Keratinocyte (primary cell): ENCODE measurements around the gene DACT2. TPM values are rescaled to one million over a fixed set of nuclear protein-coding genes. Genes with fewer than 3 reads are reported as not detected.

ENCODE experiments used
- DNase-seq: peaks from one replicate; pipeline ENCODE4 v3.0.0-alpha.2; 2011; ENCODE audit warnings: low read depth, missing footprints, low spot score
- FAIRE-seq: peaks from 2 replicates; lab custom pipeline; 2011; peaks lifted over from hg19 to GRCh38; lab: Jason Lieb, UNC
- H2AFZ ChIP-seq: 2 replicates; pipeline ENCODE4 v1.6.0; 2012; ENCODE audit warnings: low read length, control low read depth, inconsistent platforms; ENCODE audit not compliant: control insufficient read depth
- H3K27ac ChIP-seq: 2 replicates; pipeline ENCODE4 v1.5.1; 2011; ENCODE audit warnings: low read length; ENCODE audit not compliant: control insufficient read depth, insufficient read depth
- H3K27me3 ChIP-seq: 3 replicates; pipeline ENCODE4 v1.6.0; 2011; ENCODE audit warnings: low read length; ENCODE audit not compliant: control insufficient read depth, insufficient read depth; ENCODE audit errors: extremely low read depth
- H3K36me3 ChIP-seq, 2 experiments: 2 replicates in 1 of 2; 3 replicates in 1 of 2; pipeline ENCODE4 v1.5.1; 2011; ENCODE audit warnings: low read length in 2 of 2, mild to moderate bottlenecking in 1 of 2; ENCODE audit not compliant: control insufficient read depth in 2 of 2, insufficient read depth in 2 of 2; ENCODE audit errors: extremely low read depth in 1 of 2
- H3K4me1 ChIP-seq: 3 replicates; pipeline ENCODE4 v1.5.1; 2011; ENCODE audit warnings: low read length; ENCODE audit not compliant: control insufficient read depth, insufficient read depth; ENCODE audit errors: extremely low read depth
- H3K4me2 ChIP-seq: 3 replicates; pipeline ENCODE4 v1.6.0; 2011; ENCODE audit warnings: low read depth, low read length; ENCODE audit not compliant: control insufficient read depth, insufficient read depth; ENCODE audit errors: extremely low read depth
- H3K4me3 ChIP-seq, 3 experiments: fragments of 200-600 bp in 1 of 3; sonication (generic) in 1 of 3; 2 replicates in 2 of 3; 3 replicates in 1 of 3; pipeline ENCODE4 v1.5.1; 2011 to 2016; ENCODE audit warnings: low read length in 3 of 3, mild to moderate bottlenecking in 3 of 3, control low read depth in 2 of 3, inconsistent platforms in 1 of 3, low read depth in 1 of 3, mixed read lengths in 1 of 3, mixed run types in 1 of 3, moderate library complexity in 1 of 3; ENCODE audit not compliant: control insufficient read depth in 2 of 3, insufficient read depth in 2 of 3; ENCODE audit errors: extremely low read depth in 1 of 3
- H3K79me2 ChIP-seq: 2 replicates; pipeline ENCODE4 v1.6.0; 2012; ENCODE audit warnings: low read length; ENCODE audit not compliant: control insufficient read depth, insufficient read depth
- H3K9ac ChIP-seq: 3 replicates; pipeline ENCODE4 v1.6.0; 2011; ENCODE audit warnings: low read length; ENCODE audit not compliant: control insufficient read depth, insufficient read depth; ENCODE audit errors: extremely low read depth
- H3K9me1 ChIP-seq: 3 replicates; pipeline ENCODE4 v1.6.0; 2011; ENCODE audit warnings: low read length; ENCODE audit not compliant: control insufficient read depth, insufficient read depth; ENCODE audit errors: extremely low read depth
- H3K9me3 ChIP-seq: 2 replicates; pipeline ENCODE4 v1.5.1; 2012; ENCODE audit warnings: low read depth, low read length; ENCODE audit not compliant: control insufficient read depth
- H4K20me1 ChIP-seq: 3 replicates; pipeline ENCODE4 v1.6.0; 2011; ENCODE audit warnings: low read length; ENCODE audit not compliant: control insufficient read depth, insufficient read depth; ENCODE audit errors: extremely low read depth
- CTCF ChIP-seq, 3 experiments: IDR thresholded peaks in 1 of 3; conservative IDR thresholded peaks in 1 of 3; optimal IDR thresholded peaks in 1 of 3; 2 replicates in 2 of 3; 3 replicates in 1 of 3; pipeline versions ENCODE3 to v1.5.1; 2011; ENCODE audit warnings: low read length in 3 of 3, mild to moderate bottlenecking in 3 of 3, moderate library complexity in 2 of 3, control low read depth in 1 of 3, inconsistent platforms in 1 of 3; ENCODE audit not compliant: insufficient read depth in 2 of 3; ENCODE audit errors: extremely low read depth in 1 of 3
- EZH2 ChIP-seq: IDR thresholded peaks from one replicate; pipeline ENCODE4 v1.6.1; 2012; ENCODE audit warnings: inconsistent platforms, mild to moderate bottlenecking, low read length, moderate library complexity
- dilution Hi-C: fragments of 300-500 bp; cut with MboI; formaldehyde crosslinking; loops from one replicate; pipeline ENCODE4 v1.7.0; 2020; ENCODE audit warnings: low sequenced_read_pairs; ENCODE audit not compliant: extremely low pct_ligation_motif_present
- polyA plus RNA-seq, 5 experiments: library from polyadenylated mRNA; depleted of rRNA in 3 of 5; stranded (reverse) in 3 of 5; stranded (forward) in 1 of 5; unstranded in 1 of 5; fragments of >200 nt; gene quantifications; 1 replicate in 1 of 5; 2 replicates in 3 of 5; 3 replicates in 1 of 5; pipeline versions ENCODE4 v1.2.1 to v1.2.3, GENCODE V29; 2011 to 2012; ENCODE audit warnings: missing spikeins in 2 of 5, low read depth in 1 of 5, low replicate concordance in 1 of 5

The DACT2 gene
- polyA plus RNA-seq, 1 donor (not counting 4 experiments of a cell fraction or from before 2014, with no cell fraction given): 0.09 TPM

- Histone ChIP-seq H4K20me1 (no peaks in the 10 kb centered on the region), H3K4me3 (no peak overlapping the region), H3K9me3 (no peaks in the 10 kb centered on the region), H3K4me1 (peaks cover 4% of the 10 kb centered on the region), H3K27me3 (no peaks in the 10 kb centered on the region), H3K9me1 (no peaks in the 10 kb centered on the region), H2AFZ (no peak overlapping the region), H3K27ac (no peak overlapping the region), H3K4me2 (no peak overlapping the region), H3K9ac (no peak overlapping the region), H3K79me2 (no peaks in the 10 kb centered on the region), H3K36me3 (no peaks in the 10 kb centered on the region)
- FAIRE-seq: peak; percentile 53
- DNase-seq: no peak
- dilution Hi-C loops: no loop called here
- no peak for TF ChIP-seq CTCF (optimal IDR thresholded peaks at IDR 0.05 in 1 of 3, IDR thresholded peaks at IDR 0.05 in 1 of 3, conservative IDR thresholded peaks at IDR 0.05 in 1 of 3; ENCODE audit: extremely low read depth in 1 of 3, insufficient read depth in 2 of 3, low read length in 3 of 3)
- TF ChIP-seq EZH2: no peak
These were observed 53.5 kb downstream of the DACT2 start for GRCh38 chr6:168265827-168266815.

GRCh38 chr6:168265394-168265793 is 54.2 kb downstream of the DACT2 start:
- TF ChIP-seq EZH2 (no peak), CTCF (optimal IDR thresholded peaks at IDR 0.05 in 1 of 3, IDR thresholded peaks at IDR 0.05 in 1 of 3, conservative IDR thresholded peaks at IDR 0.05 in 1 of 3; ENCODE audit: extremely low read depth in 1 of 3, insufficient read depth in 2 of 3, low read length in 3 of 3) (no peak)
- H3K79me2 ChIP-seq: no peaks in the 10 kb centered on the region
- no peak overlapping the region for H3K9ac ChIP-seq
- no peaks in the 10 kb centered on the region for H4K20me1 ChIP-seq
- no peak overlapping the region for H3K4me2 ChIP-seq
- no peak overlapping the region for H3K4me3 ChIP-seq
- no peak overlapping the region for H3K27ac ChIP-seq
- no peaks in the 10 kb centered on the region for H3K36me3 ChIP-seq
- no peaks in the 10 kb centered on the region for H3K9me3 ChIP-seq
- peak; percentile 17 for FAIRE-seq
- DNase-seq: no peak
- no peaks in the 10 kb centered on the region for H3K27me3 ChIP-seq
- H2AFZ ChIP-seq: no peak overlapping the region
- no peaks in the 10 kb centered on the region for H3K9me1 ChIP-seq
- dilution Hi-C loops: no loop called here
- peaks cover 4% of the 10 kb centered on the region for H3K4me1 ChIP-seq
